ENCODE results near the gene PANK4. TPM values are rescaled to one million over a fixed set of nuclear protein-coding genes. Genes with fewer than 3 reads are reported as not detected.

Gene PANK4
- total RNA-seq, 1 experiment from 2014 or later, result 32.2 TPM

GRCh38 chr1:2507744-2508155 lies 18.6 kb downstream of the PANK4 start:
- no CpG with 5 or more reads among the region's 6 CpGs for WGBS (ENCODE audit: extremely low coverage, insufficient read length, low lambda C conversion rate)
- H3K9me3 Mint-ChIP-seq, result no peaks in the 10 kb centered on the region
- Histone ChIP-seq H2AFZ (ENCODE audit: low read length) (no peak overlapping the region), H4K91ac (ENCODE audit: insufficient read length, low read depth, low read length) (no peak overlapping the region), H3K9me3 (ENCODE audit: control insufficient read depth, low read depth, low read length) (no peaks in the 10 kb centered on the region), H4K8ac (replicated peaks; ENCODE audit: insufficient read length, low read depth, low read length) (no peak overlapping the region), H3K23me2 (ENCODE audit: insufficient read length, low read depth, low read length, poor library complexity, severe bottlenecking) (no peaks in the 10 kb centered on the region), H3K4me2 (ENCODE audit: insufficient read depth, insufficient read length, low read length) (no peak overlapping the region), H2BK20ac (ENCODE audit: low read depth, low read length, poor library complexity, severe bottlenecking) (no peak overlapping the region), H3K14ac (ENCODE audit: insufficient read depth, low read length) (no peak overlapping the region), H3K23ac (ENCODE audit: insufficient read length, low read depth, low read length) (no peak overlapping the region), H3K27ac (ENCODE audit: insufficient read length, low read depth, low read length) (no peak overlapping the region), H4K5ac (ENCODE audit: insufficient read length, low read depth, low read length) (no peak overlapping the region), H3T11ph (ENCODE audit: low read length) (no peak overlapping the region), H4K20me1 (ENCODE audit: control insufficient read depth, insufficient read depth, insufficient read length) (no peaks in the 10 kb centered on the region), H3K79me1 (ENCODE audit: insufficient read depth, low read depth, low read length, poor library complexity, severe bottlenecking) (no peaks in the 10 kb centered on the region), H2BK5ac (ENCODE audit: insufficient read length, low read length) (no peak overlapping the region), H2BK15ac (ENCODE audit: low read depth, low read length) (no peak overlapping the region), H3K79me2 (ENCODE audit: insufficient read depth, low read length) (no peaks in the 10 kb centered on the region), H3K18ac (ENCODE audit: insufficient read length, low read depth, low read length) (no peak overlapping the region), H3K9ac (ENCODE audit: extremely low read depth, insufficient read length, low read length) (no peak overlapping the region), H3K4ac (ENCODE audit: low read depth, low read length) (no peak overlapping the region), H2AK5ac (ENCODE audit: insufficient read length, low read length) (no peak overlapping the region), H3K56ac (ENCODE audit: insufficient read length, low read depth, low read length) (no peak overlapping the region), H3K27me3 (ENCODE audit: insufficient read depth, low read length) (no peaks in the 10 kb centered on the region), H2BK12ac (ENCODE audit: insufficient read length, low read depth, low read length) (no peak overlapping the region), H2BK120ac (ENCODE audit: low read depth, low read length, poor library complexity, severe bottlenecking) (no peak overlapping the region), H3K4me1 (ENCODE audit: insufficient read depth, low read length) (no peaks in the 10 kb centered on the region)
- no peak overlapping the region for H3K4me3 Mint-ChIP-seq
- peaks cover 2% of the 10 kb centered on the region for H3K27me3 Mint-ChIP-seq (ENCODE audit: low read depth)
- no peak for DNase-seq
- no peaks in the 10 kb centered on the region for H3K4me1 Mint-ChIP-seq
- no peak overlapping the region for H3K27ac Mint-ChIP-seq
- peaks cover 10 to 38% (median 26%) of the 10 kb centered on the region in 3 experiments; a peak in 6 of 7 replicates for H3K36me3 Mint-ChIP-seq (ENCODE audit: insufficient read depth in 1 of 3, low read depth in 3 of 3)
- TF ChIP-seq CTCF (conservative IDR thresholded peaks at IDR 0.05), result no peak
